HCT116 (cell line): Measurements from ENCODE around the gene DMRTA2.

ENCODE experiments used
- CEBPB ChIP-seq: IDR thresholded peaks from 2 replicates; pipeline ENCODE4 v1.6.1; 2012; ENCODE audit warnings: low read depth
- EZH2 ChIP-seq: fragments of 200-600 bp; sonication (generic); IDR thresholded peaks from 2 replicates; pipeline ENCODE4 v1.6.1; 2017; ENCODE audit warnings: antibody characterized with exemption, mixed run types
- POLR2A ChIP-seq: IDR thresholded peaks from 2 replicates; pipeline ENCODE4 v1.7.0; 2011; ENCODE audit warnings: borderline replicate concordance; ENCODE audit not compliant: insufficient read depth, insufficient read length; ENCODE audit errors: extremely low read depth
- POLR2AphosphoS5 ChIP-seq: IDR thresholded peaks from 2 replicates; pipeline ENCODE4 v1.6.1; 2011; ENCODE audit warnings: mild to moderate bottlenecking, low read depth, low read length, moderate library complexity
- TF ChIP-seq, protein P1 (sequence below): IDR thresholded peaks from 2 replicates; pipeline ENCODE4 v1.6.1; 2012
- TF ChIP-seq, protein P2 (sequence below), 3 experiments: fragments of 200-600 bp in 1 of 3; sonication (generic) in 1 of 3; IDR thresholded peaks in 2 of 3; conservative IDR thresholded peaks in 1 of 3; 2 replicates each; pipeline ENCODE4 v1.5.1; 2012 to 2017; ENCODE audit warnings: low read depth in 2 of 3, low read length in 2 of 3, antibody characterized with exemption in 1 of 3, borderline replicate concordance in 1 of 3, control low read depth in 1 of 3, mild to moderate bottlenecking in 1 of 3, mixed read lengths in 1 of 3, mixed run types in 1 of 3, moderate library complexity in 1 of 3; ENCODE audit not compliant: insufficient read depth in 1 of 3
- TF ChIP-seq, protein P3 (sequence below): IDR thresholded peaks from 2 replicates; pipeline ENCODE4 v1.6.1; 2011; ENCODE audit warnings: mild to moderate bottlenecking, low read length, moderate library complexity; ENCODE audit not compliant: insufficient replicate concordance; ENCODE audit errors: extremely low read depth

DNA sequence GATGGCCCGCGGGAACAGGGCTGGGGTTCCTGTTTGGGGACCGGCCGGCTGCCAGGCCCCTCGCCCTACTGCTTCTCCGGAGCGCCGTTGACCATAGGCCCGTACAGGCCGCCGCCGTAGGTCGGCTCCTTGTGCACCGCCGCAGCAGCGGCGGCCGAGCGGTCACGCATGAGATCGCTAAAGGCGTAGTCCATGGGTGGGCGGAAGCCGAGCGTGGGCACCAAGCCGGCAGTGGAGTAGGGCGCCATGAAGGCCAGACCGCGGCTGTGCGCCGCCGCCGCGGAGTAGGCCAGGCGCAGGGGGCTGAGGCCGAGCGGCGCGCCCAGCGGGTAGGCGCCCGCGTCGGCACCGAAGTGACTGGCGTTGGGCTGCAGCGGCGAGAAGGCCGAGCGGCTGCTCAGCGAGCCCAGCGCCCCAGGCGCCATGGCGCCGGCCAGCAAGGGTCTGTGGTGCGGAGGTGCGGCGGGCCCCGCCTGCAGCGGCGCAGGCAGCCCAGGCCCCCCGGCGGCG lies 4.6 kb downstream of the DMRTA2 start:
- TF ChIP-seq, protein P1, sequence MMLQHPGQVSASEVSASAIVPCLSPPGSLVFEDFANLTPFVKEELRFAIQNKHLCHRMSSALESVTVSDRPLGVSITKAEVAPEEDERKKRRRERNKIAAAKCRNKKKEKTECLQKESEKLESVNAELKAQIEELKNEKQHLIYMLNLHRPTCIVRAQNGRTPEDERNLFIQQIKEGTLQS, result no peak
- TF ChIP-seq, protein P2, sequence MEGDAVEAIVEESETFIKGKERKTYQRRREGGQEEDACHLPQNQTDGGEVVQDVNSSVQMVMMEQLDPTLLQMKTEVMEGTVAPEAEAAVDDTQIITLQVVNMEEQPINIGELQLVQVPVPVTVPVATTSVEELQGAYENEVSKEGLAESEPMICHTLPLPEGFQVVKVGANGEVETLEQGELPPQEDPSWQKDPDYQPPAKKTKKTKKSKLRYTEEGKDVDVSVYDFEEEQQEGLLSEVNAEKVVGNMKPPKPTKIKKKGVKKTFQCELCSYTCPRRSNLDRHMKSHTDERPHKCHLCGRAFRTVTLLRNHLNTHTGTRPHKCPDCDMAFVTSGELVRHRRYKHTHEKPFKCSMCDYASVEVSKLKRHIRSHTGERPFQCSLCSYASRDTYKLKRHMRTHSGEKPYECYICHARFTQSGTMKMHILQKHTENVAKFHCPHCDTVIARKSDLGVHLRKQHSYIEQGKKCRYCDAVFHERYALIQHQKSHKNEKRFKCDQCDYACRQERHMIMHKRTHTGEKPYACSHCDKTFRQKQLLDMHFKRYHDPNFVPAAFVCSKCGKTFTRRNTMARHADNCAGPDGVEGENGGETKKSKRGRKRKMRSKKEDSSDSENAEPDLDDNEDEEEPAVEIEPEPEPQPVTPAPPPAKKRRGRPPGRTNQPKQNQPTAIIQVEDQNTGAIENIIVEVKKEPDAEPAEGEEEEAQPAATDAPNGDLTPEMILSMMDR (IDR thresholded peaks at IDR 0.05 in 2 of 3, conservative IDR thresholded peaks at IDR 0.05 in 1 of 3; ENCODE audit: borderline replicate concordance in 1 of 3, insufficient read depth in 1 of 3, low read depth in 2 of 3, low read length in 2 of 3), result no peak
- TF ChIP-seq EZH2 (no peak), POLR2A (no peak), CEBPB (no peak), POLR2AphosphoS5 (no peak)
- TF ChIP-seq, protein P3, sequence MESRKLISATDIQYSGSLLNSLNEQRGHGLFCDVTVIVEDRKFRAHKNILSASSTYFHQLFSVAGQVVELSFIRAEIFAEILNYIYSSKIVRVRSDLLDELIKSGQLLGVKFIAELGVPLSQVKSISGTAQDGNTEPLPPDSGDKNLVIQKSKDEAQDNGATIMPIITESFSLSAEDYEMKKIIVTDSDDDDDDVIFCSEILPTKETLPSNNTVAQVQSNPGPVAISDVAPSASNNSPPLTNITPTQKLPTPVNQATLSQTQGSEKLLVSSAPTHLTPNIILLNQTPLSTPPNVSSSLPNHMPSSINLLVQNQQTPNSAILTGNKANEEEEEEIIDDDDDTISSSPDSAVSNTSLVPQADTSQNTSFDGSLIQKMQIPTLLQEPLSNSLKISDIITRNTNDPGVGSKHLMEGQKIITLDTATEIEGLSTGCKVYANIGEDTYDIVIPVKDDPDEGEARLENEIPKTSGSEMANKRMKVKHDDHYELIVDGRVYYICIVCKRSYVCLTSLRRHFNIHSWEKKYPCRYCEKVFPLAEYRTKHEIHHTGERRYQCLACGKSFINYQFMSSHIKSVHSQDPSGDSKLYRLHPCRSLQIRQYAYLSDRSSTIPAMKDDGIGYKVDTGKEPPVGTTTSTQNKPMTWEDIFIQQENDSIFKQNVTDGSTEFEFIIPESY, result no peak
